GM18519 (cell line): Measurements from ENCODE around the gene GRK3.
"Not testable (repeated sequence)": the region's sequence is repeated elsewhere in the genome, so short reads cannot be mapped to it uniquely, and the experiment has no call there.

ENCODE experiments used
- ATAC-seq: cut with Tn5 transposase; IDR thresholded peaks from one replicate; pipeline ENCODE4 v1.9.1; 2021; ENCODE audit warnings: mild to moderate bottlenecking, moderate library complexity; ENCODE audit not compliant: unreplicated experiment, low FRiP score

GRK3 gene

DNA sequence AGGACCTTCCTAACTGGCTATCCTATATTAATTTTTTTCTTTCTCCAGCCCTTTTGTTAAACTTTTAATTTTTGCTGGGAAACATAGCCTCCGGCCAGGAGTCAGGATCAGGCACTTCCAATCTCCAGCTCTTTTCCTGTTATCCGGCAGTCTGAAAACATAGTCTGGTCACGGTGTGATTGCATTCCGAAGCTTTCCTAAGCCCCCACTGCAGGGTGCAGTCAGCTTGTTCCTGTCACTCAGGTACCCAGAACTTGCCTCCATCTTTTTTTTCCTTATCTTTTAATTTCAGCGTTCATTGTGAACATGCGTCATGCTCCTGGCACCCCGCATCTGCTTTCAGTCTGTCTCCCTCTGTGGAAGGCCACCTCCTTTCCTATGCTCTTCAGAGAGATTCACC is 59.4 kb downstream of the GRK3 start:
- no peak for ATAC-seq

DNA sequence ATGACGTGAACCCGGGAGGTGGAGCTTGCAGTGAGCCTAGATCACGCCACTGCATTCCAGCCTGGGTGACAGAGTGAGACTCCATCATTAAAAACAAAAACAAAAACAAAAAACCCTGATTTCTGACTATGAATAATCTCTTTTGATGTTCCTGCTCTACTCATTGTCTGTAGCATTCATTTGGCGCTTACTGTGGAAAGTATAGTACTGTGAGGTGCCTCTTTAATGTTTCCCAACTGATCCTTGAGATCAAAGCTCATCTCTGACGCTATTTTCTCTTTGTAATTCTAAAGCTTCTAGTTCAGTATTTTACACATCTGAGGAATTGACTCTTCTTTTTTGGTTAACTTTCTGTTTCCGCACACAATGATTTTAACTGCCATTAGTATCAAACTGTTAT is 60.0 kb downstream of the GRK3 start:
- ATAC-seq = no peak

GRCh38 chr22:25625747-25626623 is 61.5 kb downstream of the GRK3 start:
- not testable (repeated sequence) for ATAC-seq

GRCh38 chr22:25626624-25626990 is 62.1 kb downstream of the GRK3 start:
- ATAC-seq = no peak

DNA sequence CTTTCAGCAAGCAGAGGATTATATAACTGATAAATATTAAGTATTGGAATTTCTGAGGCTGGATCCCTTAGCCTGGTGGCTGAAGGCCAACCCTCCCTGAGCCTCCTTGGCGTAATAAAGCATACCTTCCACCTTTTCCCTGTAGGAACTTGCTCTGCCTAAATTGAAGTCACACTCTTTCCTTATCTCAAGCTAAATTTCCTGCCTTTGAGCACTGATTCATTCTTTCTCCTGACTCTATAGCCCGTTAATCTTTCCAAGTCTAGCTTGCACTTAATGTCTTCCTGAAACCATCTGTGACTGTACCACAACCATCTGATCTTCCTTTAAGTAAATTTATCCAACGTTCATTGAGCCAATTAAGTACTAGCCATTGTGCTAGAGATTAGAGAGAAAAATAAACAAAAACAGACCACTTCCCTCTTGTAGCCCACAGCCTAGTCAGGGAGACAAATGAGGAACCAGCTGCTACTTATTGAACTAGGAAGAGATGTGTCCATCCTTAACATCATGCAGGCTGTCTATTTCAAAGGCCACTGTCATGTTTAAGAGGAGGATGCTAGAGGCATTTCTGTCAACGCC is 62.9 kb downstream of the GRK3 start:
- no peak for ATAC-seq

DNA sequence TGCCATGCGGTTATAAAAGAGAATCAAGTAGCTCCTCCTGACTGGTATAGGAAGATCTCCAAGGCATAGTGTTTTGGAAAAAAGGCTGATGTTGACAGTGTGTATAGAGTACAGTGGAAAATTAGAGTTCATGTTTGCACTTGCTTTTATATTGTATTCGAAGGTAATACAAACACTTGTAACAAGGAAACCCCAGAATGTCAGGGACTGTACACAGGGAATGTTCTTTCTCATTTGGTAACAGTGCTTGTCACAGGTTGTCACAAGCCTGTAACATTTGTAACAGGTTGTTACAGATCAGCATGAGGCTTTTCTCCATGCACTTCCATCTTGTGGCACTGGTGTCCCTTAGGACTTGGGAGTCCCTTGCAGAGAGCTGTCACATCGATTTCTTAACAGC is 64.0 kb downstream of the GRK3 start:
- no peak for ATAC-seq

GRCh38 chr22:25629613-25630012 is 65.1 kb downstream of the GRK3 start:
- no peak for ATAC-seq

GRCh38 chr22:25630447-25630846 is 66.0 kb downstream of the GRK3 start:
- ATAC-seq = no peak

DNA sequence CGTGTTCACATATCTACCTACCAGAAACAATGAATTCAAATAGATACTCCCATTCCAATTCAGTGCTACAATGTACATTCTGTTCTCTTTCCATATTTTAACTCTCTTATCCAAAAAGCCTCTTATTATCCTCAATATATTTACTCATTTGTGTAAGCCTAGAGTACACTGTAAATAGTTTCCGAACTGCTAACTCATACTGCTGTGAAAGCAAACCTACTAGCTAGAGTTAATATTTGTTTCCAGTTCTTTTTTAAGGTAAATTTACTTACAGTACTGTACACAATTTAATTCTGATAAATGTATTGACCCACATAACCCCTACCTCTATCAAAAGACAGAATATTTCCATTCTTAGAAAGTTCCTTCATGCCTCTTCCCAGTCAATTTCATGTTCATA is 71.8 kb downstream of the GRK3 start:
- no peak for ATAC-seq

GRCh38 chr22:25637032-25637431 is 72.6 kb downstream of the GRK3 start:
- ATAC-seq = no peak

GRCh38 chr22:25637672-25638071 is 73.2 kb downstream of the GRK3 start:
- no peak for ATAC-seq

- ATAC-seq = no peak
Measured at GRCh38 chr22:25638638-25639037, 74.2 kb downstream of the GRK3 start.

- ATAC-seq = no peak
Measured at GRCh38 chr22:25641650-25642049, 77.2 kb downstream of the GRK3 start.

DNA sequence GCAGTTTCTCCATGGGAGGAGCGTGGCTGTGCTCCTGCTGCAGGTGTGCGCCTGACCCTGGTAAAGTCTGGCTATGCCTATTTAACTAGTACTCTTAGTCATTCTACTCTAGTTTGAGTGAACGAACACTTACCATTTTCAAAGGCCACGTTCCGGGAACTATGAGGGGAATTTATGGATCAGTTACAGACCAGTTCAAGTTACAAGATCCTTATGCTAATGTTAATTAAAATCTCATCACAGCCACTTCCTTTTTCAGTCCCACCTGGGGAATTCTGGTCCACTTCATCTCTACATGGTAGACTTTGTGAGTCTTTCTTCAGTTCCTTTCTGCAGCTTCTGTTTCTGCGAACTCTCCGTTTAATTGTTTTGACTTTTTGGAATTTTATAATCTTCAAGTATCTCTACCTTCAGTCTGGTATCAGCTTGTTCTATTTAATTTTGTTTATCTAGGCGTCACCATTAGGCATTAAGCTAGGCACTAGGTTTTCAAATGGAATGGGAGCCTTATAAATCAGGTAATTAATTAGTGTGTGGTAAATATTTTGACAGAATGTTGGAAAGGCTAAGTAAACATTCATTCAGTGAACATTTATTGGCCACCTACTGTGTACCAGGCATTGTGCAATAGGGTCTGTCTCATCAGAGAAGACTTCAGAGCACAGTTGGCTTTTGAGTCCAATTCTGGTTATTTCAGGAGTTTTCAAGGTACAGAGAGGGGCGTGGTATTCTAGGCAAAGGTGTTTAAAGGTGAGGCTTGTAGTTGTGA is 78.9 kb downstream of the GRK3 start:
- ATAC-seq = no peak

- ATAC-seq = no peak
Measured at GRCh38 chr22:25644122-25644521, 79.6 kb downstream of the GRK3 start.

- no peak for ATAC-seq
Measured at GRCh38 chr22:25645266-25645665, 80.8 kb downstream of the GRK3 start.

DNA sequence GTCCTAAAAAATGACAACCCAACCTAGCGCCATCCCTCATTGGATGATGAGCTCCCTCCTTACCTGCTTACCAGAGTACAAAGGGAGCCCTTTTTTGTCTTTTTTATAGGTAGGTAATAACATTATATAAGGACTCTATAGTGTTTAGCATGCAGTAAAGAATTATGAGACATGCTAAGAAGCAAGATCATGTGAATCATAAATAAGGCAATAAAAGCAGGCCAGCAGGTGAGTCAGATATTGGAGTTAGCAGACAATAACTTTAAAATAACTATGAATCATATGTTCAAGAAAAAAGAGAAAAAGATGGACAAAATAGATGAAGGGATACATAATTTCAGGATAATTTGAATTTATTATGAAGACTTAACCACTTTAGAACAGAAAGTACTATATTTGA is 81.5 kb downstream of the GRK3 start:
- ATAC-seq = no peak

- no peak for ATAC-seq
Measured at GRCh38 chr22:25650833-25651232, 86.4 kb downstream of the GRK3 start.

DNA sequence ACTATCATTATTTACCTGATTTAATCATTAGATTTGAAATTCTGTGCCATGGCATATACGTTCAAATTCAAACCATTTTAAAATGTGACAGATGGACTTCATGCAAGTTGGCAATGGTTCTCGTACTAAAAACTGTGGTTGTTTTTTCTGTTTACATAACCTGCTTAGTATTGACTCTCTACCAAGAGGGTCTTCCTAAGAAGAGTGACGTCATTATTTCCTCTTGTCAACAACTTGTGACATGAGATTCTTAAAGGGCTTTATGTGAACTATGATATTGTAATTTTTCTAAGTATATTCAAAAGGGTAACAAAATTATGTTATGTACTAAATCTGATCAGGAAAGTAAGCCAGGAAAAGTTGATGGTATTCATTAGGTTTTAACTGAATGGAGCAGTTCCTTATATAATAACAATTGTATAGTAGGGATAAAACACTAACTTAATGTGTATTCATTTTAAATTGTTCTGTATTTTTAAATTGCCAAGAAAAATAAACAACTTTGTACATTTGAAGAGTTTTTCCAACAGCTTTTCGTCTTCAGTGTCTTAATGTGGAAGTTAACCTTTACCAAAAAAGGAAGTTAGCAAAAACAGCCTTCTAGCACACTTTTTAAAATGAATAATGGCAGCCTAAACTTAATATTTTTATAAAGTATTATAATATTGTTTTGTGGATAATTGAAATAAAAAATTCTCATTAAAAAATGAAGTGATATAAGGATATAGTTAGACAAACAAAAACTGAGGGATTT is 87.0 kb downstream of the GRK3 start:
- ATAC-seq = no peak

- no peak for ATAC-seq
Measured at GRCh38 chr22:25654676-25655075, 90.2 kb downstream of the GRK3 start.
